Stimulated activated CD8-positive, alpha-beta memory T cell treated with anti-CD3 and anti-CD28 coated beads, Interleukin-4, amount 100 ng/mL, for 4 hours (primary cell): ENCODE data around the gene CPB2.

Experiments used
- DNase-seq, 2 donors: peaks; one replicate each; pipeline ENCODE4 v3.0.0-alpha.2; 2020; ENCODE audit warnings: low read depth in 2 of 2, low spot score in 1 of 2

CPB2 gene

GRCh38 chr13:46100191-46100815 is 4.5 kb downstream of the CPB2 start:
- DNase-seq = no peak

GRCh38 chr13:46097663-46098062 is 7.2 kb downstream of the CPB2 start:
- no peak for DNase-seq

GRCh38 chr13:46097015-46097414 is 7.8 kb downstream of the CPB2 start:
- DNase-seq = no peak

GRCh38 chr13:46094478-46094877 is 10.4 kb downstream of the CPB2 start:
- DNase-seq = no peak

GRCh38 chr13:46088821-46089562 is 15.8 kb downstream of the CPB2 start:
- DNase-seq = no peak

GRCh38 chr13:46087481-46087880 is 17.4 kb downstream of the CPB2 start:
- DNase-seq = no peak

- no peak for DNase-seq
These were observed 17.8 kb downstream of the CPB2 start for GRCh38 chr13:46086985-46087384.

- DNase-seq = no peak
These were observed 18.4 kb downstream of the CPB2 start for GRCh38 chr13:46086421-46086922.

- DNase-seq = no peak
These were observed 19.1 kb downstream of the CPB2 start for GRCh38 chr13:46085737-46086136.

- DNase-seq = no peak
These were observed 22.5 kb downstream of the CPB2 start for GRCh38 chr13:46082324-46082723.

- no peak for DNase-seq
These were observed 25.1 kb downstream of the CPB2 start for GRCh38 chr13:46079770-46080169.

GRCh38 chr13:46077265-46077664 is 27.6 kb downstream of the CPB2 start:
- DNase-seq = no peak

- DNase-seq = no peak
These were observed 28.0 kb downstream of the CPB2 start for GRCh38 chr13:46076827-46077226.

GRCh38 chr13:46075811-46076210 is 29.0 kb downstream of the CPB2 start:
- DNase-seq = no peak

GRCh38 chr13:46071590-46072249 is 33.1 kb downstream of the CPB2 start:
- DNase-seq = no peak

GRCh38 chr13:46063292-46063691 is 41.5 kb downstream of the CPB2 start:
- no peak for DNase-seq

- no peak for DNase-seq
These were observed 42.6 kb downstream of the CPB2 start for GRCh38 chr13:46062185-46062584.

- DNase-seq = no peak
These were observed 45.4 kb downstream of the CPB2 start for GRCh38 chr13:46059405-46059804.

- no peak for DNase-seq
These were observed 46.6 kb downstream of the CPB2 start for GRCh38 chr13:46058268-46058667.

- no peak for DNase-seq
These were observed 47.4 kb downstream of the CPB2 start for GRCh38 chr13:46057256-46058015.
